ENCODE measurements around the gene TAF11L4.
A peak's percentile ranks its signal among the peaks of the same experiment; 100 is the strongest.
"Not testable (repeated sequence)": the region's sequence is repeated elsewhere in the genome, so short reads cannot be mapped to it uniquely, and the experiment has no call there.

TAF11L4 gene

DNA sequence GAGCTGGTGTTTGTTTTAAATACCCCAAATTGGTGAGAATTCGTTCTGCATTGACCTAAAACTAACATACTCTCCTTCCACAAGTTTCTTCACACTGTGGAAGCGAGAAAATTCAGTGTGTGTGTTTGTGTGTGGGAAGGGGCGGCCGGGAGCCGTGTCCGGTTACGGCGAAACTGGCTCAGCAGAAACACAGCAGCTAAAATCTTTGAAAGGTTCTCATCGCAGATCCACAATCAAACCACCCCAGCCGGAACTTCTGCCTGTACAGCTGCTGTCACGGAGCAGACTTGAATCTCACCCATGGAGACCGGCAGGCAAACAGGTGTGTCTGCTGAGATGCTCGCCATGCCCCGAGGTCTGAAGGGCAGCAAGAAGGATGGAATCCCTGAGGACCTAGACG lies at the start of gene TAF11L4:
Gene TAF11L4, plus strand, starts transcription at position 301 of the 400 bp plus-strand sequence.
- not testable (repeated sequence) for H3K27ac ChIP-seq; DNase-seq (ENCODE audit: low read depth, low spot score)

GRCh38 chr5:17475064-17475463 lies 46.5 kb upstream of the TAF11L4 start:
- not testable (repeated sequence) for H3K27ac ChIP-seq; DNase-seq (ENCODE audit: low read depth, low spot score)

GRCh38 chr5:17477043-17477442 lies 44.6 kb upstream of the TAF11L4 start:
- no peak for DNase-seq (ENCODE audit: low read depth, low spot score)
- H3K27ac ChIP-seq = no peak overlapping the region

- no peak for DNase-seq (ENCODE audit: low read depth, low spot score)
- H3K27ac ChIP-seq = no peak overlapping the region
Measured at GRCh38 chr5:17477573-17478265, 43.9 kb upstream of the TAF11L4 start.

DNA sequence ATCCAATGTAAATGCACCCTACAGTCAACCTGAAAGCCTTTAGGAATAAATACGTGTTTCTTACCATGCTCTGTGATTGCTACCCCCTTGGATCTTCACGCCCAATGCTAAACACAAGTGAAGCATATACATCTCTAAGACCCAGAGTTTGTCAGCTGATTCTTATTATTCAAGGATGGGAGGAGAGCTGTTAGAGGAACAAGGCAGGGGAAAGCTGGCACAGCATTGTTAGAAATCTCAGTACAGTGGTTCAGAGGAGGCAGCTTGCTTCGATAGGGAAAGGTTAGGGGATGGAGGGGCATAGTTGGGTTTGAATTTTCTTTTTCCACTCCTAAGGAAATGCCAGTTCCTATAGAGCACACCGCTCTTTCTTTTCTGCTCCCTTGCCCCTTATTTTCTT lies 40.2 kb upstream of the TAF11L4 start:
- H3K27ac ChIP-seq = no peak overlapping the region
- DNase-seq (ENCODE audit: low read depth, low spot score) = no peak

GRCh38 chr5:17482790-17483189 lies 38.8 kb upstream of the TAF11L4 start:
- no peak for DNase-seq (ENCODE audit: low read depth, low spot score)
- no peak overlapping the region for H3K27ac ChIP-seq

DNA sequence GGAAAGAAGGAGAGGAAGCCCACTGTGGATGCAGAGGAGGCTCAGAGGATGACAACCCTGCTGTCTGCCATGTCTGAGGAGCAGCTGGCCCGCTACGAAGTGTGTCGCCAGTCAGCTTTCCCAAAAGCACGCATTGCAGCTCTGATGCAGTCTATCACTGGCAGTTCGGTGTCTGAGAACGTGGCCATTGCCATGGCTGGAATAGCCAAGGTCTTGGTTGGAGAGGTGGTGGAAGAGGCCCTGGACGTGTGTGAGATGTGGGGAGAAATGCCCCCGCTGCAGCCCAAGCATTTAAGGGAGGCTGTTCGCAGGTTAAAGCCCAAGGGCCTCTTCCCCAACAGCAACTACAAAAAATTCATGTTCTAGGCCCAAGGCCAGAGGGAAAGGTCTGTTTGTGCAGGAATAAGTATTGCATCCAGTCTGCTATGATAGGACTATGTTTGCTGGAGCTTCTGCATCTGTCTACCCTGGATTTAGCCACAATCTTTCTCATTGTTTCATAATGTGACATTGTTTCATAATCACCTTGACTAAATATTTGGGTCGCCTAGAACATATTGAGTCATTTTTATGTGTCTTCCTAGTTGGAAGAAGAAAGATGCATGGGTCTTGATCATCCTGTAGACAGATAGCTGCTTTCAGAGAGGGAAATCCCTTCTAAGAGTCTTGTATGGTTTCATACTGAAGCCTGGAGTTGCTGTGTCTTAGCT lies 35.0 kb upstream of the TAF11L4 start:
- H3K27ac ChIP-seq = not testable (repeated sequence)

GRCh38 chr5:17487174-17487512 lies 34.5 kb upstream of the TAF11L4 start:
- DNase-seq (ENCODE audit: low read depth, low spot score) = no peak
- H3K27ac ChIP-seq = no peak overlapping the region

More for the DNA sequence above, 35.0 kb upstream of the TAF11L4 start:
- not testable (repeated sequence) for DNase-seq (ENCODE audit: low read depth, low spot score)

DNA sequence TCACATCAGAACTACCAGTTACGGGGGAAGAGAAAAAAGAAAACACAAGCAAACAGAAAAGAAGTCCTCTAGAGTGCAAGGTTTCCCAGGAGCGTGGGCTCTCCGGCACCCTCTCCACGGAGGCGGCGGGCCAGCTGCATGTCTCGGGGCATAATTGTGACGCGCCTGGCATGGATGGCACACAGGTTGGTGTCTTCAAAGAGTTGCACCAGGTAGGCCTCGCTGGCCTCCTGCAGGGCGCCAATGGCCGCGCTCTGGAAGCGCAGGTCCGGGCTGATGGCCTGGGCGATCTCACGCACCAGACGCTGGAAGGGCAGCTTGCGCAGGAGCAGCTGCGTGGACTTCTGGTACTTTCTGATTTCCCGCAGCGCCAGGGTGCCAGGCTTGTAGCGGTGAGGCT lies 30.3 kb upstream of the TAF11L4 start:
- not testable (repeated sequence) for H3K27ac ChIP-seq; DNase-seq (ENCODE audit: low read depth, low spot score)

GRCh38 chr5:17492770-17493169 lies 28.8 kb upstream of the TAF11L4 start:
- no peak overlapping the region for H3K27ac ChIP-seq
- DNase-seq (ENCODE audit: low read depth, low spot score) = no peak

GRCh38 chr5:17497446-17497845 lies 24.2 kb upstream of the TAF11L4 start:
- no peak for DNase-seq (ENCODE audit: low read depth, low spot score)
- no peak overlapping the region for H3K27ac ChIP-seq

DNA sequence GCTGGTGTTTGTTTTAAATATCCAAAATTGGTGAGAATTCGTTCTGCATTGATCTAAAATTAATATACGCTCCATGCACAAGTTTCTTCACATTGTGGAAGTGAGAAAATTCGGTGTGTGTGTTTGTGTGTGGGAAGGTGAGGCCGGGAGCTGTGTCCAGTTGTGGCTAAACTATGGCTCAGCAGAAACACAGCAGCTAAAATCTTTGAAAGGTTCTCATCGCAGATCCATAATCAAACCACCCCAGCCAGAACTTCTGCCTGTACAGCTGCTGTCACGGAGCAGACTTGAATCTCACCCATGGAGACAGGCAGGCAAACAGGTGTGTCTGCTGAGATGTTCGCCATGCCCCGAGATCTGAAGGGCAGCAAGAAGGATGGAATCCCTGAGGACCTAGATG lies 23.7 kb upstream of the TAF11L4 start, which contains the start of gene TAF11L2:
Gene TAF11L2, plus strand, starts transcription at position 301 of the 400 bp plus-strand sequence.
- not testable (repeated sequence) for H3K27ac ChIP-seq; DNase-seq (ENCODE audit: low read depth, low spot score)

DNA sequence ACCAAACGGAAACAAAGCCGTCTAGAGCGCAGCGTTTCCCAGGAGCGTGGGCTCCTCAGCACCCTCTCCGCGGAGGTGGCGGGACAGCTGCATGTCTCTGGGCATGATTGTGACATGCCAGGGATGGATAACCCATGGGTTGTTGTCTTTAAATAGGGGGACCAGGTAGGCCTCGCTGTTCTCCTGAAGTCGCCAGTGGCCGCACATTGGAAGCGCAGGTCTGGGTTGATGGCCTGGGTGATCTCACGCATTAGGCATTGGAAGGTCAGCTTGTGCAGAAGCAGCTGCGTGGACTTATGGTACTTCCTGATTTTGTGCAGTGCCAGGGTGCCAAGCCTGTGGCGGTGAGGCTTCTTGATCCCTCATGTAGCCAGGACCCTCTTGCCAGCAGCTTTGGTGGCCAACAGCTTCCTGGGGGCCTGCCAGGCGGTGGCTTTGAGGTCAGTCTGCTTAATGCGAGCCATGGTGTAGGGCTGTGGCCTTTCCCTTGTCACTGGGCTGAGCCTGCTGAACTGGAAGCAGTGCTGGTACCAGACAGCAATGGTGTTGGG lies 9.8 kb upstream of the TAF11L4 start:
- no peak for DNase-seq (ENCODE audit: low read depth, low spot score)
- no peak overlapping the region for H3K27ac ChIP-seq

- not testable (repeated sequence) for DNase-seq (ENCODE audit: low read depth, low spot score); H3K27ac ChIP-seq
Measured at GRCh38 chr5:17517526-17517925, 4.1 kb upstream of the TAF11L4 start.

DNA sequence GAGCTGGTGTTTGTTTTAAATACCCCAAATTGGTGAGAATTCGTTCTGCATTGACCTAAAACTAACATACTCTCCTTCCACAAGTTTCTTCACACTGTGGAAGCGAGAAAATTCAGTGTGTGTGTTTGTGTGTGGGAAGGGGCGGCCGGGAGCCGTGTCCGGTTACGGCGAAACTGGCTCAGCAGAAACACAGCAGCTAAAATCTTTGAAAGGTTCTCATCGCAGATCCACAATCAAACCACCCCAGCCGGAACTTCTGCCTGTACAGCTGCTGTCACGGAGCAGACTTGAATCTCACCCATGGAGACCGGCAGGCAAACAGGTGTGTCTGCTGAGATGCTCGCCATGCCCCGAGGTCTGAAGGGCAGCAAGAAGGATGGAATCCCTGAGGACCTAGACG lies 3.5 kb upstream of the TAF11L4 start, which contains the start of gene TAF11L3:
Gene TAF11L3, plus strand, starts transcription at position 301 of the 400 bp plus-strand sequence.
- not testable (repeated sequence) for H3K27ac ChIP-seq; DNase-seq (ENCODE audit: low read depth, low spot score)

DNA sequence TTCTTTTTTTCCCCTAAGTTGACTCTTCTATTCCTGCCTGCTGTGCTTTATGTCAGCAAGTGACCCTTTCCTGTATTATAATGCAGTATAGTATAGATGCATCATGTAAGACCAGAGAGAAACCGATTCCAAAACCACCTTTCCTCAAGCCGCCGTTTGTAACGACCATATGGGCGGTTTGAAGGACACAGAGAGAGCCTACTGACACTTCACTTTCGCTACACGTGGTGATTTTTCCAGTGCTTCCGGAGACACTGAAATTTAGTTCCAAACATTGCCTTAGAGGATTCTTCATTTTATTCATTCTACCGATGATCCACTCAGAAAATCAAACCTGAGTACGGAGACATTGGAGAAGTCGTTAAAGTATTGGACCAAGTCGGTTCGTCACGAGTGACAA lies 2.1 kb upstream of the TAF11L4 start:
- not testable (repeated sequence) for H3K27ac ChIP-seq

GRCh38 chr5:17524935-17525334 lies 3.3 kb downstream of the TAF11L4 start, which contains the start of gene TAF11L5:
Gene TAF11L5, plus strand, starts transcription at chr5:17525235.
- not testable (repeated sequence) for DNase-seq (ENCODE audit: low read depth, low spot score); H3K27ac ChIP-seq

More for the DNA sequence above, 2.1 kb upstream of the TAF11L4 start:
- DNase-seq (ENCODE audit: low read depth, low spot score) = not testable (repeated sequence)

DNA sequence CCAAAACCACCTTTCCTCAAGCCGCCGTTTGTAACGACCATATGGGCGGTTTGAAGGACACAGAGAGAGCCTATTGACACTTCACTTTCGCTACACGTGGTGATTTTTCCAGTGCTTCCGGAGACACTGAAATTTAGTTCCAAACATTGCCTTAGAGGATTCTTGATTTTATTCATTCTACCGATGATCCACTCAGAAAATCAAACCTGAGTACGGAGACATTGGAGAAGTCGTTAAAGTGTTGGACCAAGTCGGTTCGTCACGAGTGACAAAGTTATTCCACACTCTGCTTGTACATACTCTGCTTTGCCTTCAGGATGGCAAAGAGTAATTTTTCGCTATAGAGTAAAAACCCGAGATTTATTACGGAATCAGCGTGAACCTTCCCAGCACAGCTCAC lies 4.9 kb downstream of the TAF11L4 start:
- DNase-seq (ENCODE audit: low read depth, low spot score) = peak; percentile 6
- H3K27ac ChIP-seq = not testable (repeated sequence)

- not testable (repeated sequence) for DNase-seq (ENCODE audit: low read depth, low spot score); H3K27ac ChIP-seq
Measured at GRCh38 chr5:17528369-17528768, 6.8 kb downstream of the TAF11L4 start, which contains the start of gene TAF11L6. Gene TAF11L6, plus strand, starts transcription at chr5:17528669.

Measured in epithelial cell of prostate (primary cell).